ENCODE measurements around the gene NXNL2.

- no peak for TF ChIP-seq ZNF274 (IDR thresholded peaks at IDR 0.05; ENCODE audit: low read depth, low read length)
- TF ChIP-seq YY1 (IDR thresholded peaks at IDR 0.05; ENCODE audit: insufficient read depth, insufficient read length), result no peak
These were observed 55.7 kb downstream of the NXNL2 start for GRCh38 chr9:88590558-88591146.
